LHCN-M2 (cell line): ENCODE measurements around the gene ARHGEF28. TPM values are rescaled to one million over a fixed set of nuclear protein-coding genes. Genes with fewer than 3 reads are reported as not detected.

Experiments used
- DNase-seq: peaks from one replicate; pipeline ENCODE4 v3.0.0-alpha.2; 2012; ENCODE audit warnings: low read depth
- total RNA-seq: library from RNA; depleted of rRNA; stranded (reverse); fragments of >200 nt; gene quantifications from 2 replicates; pipeline ENCODE4 v1.2.3, GENCODE V29; 2014

The ARHGEF28 gene
- total RNA-seq, 1 experiment from 2014 or later = 90.0 TPM

GRCh38 chr5:73619606-73620333, 6.2 kb upstream of the ARHGEF28 start:
- peak; percentile 75 for DNase-seq

DNA sequence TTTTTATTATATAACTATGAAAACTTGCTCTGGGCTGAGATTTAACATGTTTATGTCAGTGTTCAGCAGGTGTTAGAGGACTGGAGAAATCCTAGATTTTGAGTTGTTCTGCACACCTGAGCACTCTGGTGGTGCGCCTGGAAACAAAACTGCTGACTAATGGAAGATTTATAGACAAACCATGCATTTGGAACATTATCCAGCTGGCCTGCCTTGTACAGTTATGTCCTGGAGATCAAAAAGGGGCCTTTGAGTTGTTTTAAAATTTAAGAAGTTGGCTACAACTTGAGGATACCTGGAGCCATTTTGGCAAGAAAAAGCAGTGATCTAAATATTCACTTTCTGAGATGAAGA, 5.7 kb upstream of the ARHGEF28 start:
- no peak for DNase-seq

- DNase-seq = no peak
Measured at GRCh38 chr5:73623060-73623459, 2.9 kb upstream of the ARHGEF28 start.

- DNase-seq = no peak
Measured at GRCh38 chr5:73623901-73624404, 2.0 kb upstream of the ARHGEF28 start.

DNA sequence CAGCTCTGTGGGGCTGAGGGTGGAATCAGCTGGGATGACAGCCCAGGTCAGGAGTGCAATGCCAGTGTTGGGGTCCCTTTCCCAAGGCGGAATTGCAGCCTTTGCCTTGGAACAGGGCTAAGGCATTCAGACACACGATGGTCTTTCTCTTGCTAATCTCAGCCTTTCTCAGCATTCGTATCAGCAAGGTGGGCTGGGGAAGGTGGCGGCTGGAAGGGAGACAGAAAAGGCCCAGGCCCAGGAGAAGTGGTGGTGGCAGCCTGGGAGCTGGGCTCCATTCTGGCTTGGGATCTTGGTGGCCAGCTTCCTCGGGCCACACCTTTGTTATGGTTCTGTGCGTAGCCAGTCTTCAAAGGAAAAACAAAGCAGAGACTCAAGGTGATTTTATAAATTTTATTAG, 1.1 kb upstream of the ARHGEF28 start:
- no peak for DNase-seq

- DNase-seq = no peak
Measured at GRCh38 chr5:73625372-73625943, 538 bp upstream of the ARHGEF28 start.

GRCh38 chr5:73626814-73627313, 868 bp downstream of the ARHGEF28 start:
- no peak for DNase-seq

DNA sequence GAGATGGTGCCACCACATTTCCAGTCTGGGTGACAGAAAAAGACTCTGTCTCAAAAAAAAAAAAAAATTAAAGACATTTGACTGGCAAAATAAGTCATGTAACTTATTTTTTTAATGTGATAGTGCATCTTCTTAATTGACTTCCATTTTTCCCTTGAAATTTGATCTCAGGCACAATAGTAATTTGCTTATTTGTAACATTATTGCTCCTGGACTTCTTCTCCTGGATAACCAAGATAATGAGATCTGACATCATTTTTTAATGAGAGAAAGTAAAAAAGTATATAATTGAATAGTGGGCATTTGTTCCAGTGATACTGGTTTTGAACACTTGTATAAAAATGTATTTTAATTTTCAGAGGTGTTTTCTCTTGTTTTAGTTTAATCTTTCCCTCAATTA, 3.5 kb downstream of the ARHGEF28 start:
- no peak for DNase-seq

GRCh38 chr5:73630765-73631164, 4.8 kb downstream of the ARHGEF28 start:
- no peak for DNase-seq

GRCh38 chr5:73631500-73631899, 5.5 kb downstream of the ARHGEF28 start:
- no peak for DNase-seq

DNA sequence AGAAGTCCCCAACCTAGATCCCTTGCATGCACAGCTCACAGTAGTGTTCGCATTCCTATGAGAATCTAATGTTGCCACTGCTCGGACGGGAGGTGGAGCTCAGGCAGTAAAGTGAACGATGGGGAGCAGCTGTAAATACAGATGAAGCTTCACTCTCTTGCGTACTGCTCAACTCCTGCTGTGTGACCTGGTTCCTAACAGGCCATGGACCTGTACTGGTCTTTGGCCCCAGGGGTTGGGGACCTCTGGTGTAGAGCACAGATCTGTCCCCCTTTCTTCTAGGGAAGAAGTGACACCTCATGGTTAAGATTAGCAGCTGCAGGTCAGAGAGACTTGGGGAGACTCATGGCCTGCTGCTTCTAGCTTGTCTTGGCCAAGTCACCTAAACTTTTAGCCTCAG, 7.1 kb downstream of the ARHGEF28 start:
- DNase-seq = peak; percentile 68

DNA sequence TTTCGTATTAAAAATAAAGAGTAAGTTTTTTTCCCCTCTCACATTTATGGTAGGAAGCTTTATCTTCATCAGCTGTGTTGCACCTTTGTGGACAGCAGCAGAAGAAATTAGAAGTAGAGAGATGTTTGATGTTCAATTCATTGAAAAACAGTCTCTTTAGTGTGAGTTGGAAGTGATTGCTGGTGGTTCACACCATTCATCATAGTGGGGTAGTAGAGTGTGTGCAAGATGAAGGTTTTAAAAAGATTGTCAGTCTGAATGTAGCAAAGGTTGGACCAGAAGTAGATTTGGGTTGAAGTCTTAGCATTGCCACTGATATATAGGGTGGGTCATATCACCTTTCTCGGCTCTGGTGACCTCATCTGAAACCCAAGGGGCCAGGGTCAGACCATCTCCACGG, 10.4 kb downstream of the ARHGEF28 start:
- DNase-seq = no peak

DNA sequence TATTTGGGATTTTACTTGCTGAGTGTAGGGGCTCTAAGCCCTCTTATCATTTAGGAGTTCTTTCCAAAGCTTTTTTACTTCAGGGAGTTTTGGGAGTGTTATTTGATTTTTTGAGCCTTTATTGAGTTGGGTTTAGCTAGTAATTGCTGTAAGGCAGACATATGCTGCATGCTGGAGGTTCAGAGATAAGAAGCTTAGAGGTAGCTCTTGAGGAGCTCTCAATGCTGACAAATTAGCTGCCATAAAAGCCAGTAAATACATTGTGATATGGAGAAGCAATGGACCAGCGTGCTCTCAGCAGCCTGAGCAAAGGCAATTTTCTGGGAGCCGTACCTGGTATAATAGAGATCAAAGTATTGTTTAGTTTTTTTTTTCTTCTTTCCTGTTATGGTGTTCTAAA, 11.6 kb downstream of the ARHGEF28 start:
- DNase-seq = no peak

- DNase-seq = peak; percentile 84
Measured at GRCh38 chr5:73638344-73639095, 12.5 kb downstream of the ARHGEF28 start.

- DNase-seq = peak; percentile 90
Measured at GRCh38 chr5:73640861-73641320, 14.9 kb downstream of the ARHGEF28 start.

- DNase-seq = no peak
Measured at GRCh38 chr5:73641811-73642210, 15.8 kb downstream of the ARHGEF28 start.

- no peak for DNase-seq
Measured at GRCh38 chr5:73642344-73642743, 16.3 kb downstream of the ARHGEF28 start.

- DNase-seq = no peak
Measured at GRCh38 chr5:73644385-73644963, 18.5 kb downstream of the ARHGEF28 start.

DNA sequence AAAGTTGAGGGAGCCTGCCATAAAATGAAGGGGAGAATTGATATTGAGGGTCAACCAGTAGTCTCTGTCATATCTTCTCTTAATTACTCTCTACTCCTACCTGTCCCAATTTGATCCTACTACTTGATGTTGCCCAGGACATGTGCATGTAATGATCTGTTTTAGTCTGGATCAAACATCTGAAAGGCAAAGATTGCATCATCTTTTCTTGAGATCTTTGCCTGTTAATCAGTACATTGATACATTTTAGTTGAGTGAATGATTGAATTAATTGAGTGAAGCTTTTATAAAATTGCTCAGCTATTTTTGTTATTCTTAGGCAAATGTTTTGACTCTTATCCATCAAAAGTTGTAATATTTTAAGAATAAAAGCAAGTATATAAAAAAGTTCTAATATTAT, 21.7 kb downstream of the ARHGEF28 start:
- no peak for DNase-seq

DNA sequence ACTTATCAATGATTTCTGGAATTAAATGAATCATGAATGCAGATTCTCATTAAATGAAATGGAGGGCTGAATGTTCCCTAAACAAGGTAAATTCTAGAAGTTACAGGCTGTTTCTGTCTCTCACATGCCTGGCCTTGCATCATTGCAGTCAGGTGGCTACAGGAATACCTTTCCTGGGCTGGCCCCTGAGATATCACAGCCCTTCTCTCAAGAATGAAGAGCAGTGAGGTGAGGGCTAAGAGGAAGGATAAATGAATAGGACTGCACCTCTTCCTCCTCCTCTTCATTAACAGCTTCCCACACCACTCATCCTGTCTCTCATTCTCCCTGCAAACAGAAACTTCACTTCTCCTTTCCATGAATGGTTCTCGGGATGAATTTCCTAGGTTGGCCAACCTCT, 22.5 kb downstream of the ARHGEF28 start:
- DNase-seq = no peak

DNA sequence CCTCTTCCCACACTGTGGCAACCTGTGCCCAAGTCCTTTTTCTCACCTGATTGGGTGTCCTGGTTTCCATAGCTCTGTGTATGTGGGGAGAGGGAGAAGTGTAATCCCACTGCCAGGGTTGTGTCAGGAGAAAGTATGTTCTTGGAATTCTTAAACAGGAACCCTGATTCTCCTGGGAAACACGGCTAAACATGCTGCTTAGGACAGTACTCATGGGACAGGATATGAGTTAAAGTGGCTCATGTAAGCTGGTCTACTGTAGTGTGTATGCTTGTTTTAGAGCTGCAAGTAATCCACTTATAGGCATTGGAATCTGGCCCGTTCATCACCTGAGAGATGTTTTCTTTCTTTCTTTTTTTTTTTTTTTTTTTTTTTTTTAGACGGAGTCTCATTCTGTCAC, 23.9 kb downstream of the ARHGEF28 start:
- DNase-seq = no peak

- no peak for DNase-seq
Measured at GRCh38 chr5:73652391-73652790, 26.4 kb downstream of the ARHGEF28 start.
